GM18498 (cell line): ENCODE data around the gene PTGES.

Source experiments
- ATAC-seq: cut with Tn5 transposase; IDR thresholded peaks from one replicate; pipeline ENCODE4 v1.9.1; 2021; ENCODE audit warnings: mild to moderate bottlenecking, moderate library complexity; ENCODE audit not compliant: unreplicated experiment

Gene PTGES

GRCh38 chr9:129720865-129721545 lies 31.8 kb downstream of the PTGES start:
- ATAC-seq = no peak

GRCh38 chr9:129720181-129720864 lies 32.5 kb downstream of the PTGES start:
- ATAC-seq = no peak

DNA sequence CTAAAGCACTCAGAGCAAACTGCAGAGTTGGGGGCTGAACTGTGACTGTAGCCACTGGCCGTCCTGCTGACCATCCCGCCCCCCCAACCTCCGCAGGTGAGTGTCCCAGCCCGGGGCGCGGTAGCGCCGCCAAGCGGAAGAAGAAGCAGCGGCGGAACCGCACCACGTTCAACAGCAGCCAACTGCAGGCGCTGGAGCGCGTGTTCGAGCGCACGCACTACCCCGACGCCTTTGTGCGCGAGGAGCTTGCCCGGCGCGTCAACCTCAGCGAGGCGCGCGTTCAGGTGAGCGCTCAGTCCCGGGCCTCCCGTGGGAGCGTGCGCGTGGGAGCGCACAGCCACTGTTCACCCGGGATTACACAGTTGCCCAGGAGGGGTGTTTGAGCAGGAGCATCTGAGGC lies 33.7 kb downstream of the PTGES start:
- no peak for ATAC-seq

GRCh38 chr9:129718647-129719046 lies 34.2 kb downstream of the PTGES start:
- no peak for ATAC-seq

DNA sequence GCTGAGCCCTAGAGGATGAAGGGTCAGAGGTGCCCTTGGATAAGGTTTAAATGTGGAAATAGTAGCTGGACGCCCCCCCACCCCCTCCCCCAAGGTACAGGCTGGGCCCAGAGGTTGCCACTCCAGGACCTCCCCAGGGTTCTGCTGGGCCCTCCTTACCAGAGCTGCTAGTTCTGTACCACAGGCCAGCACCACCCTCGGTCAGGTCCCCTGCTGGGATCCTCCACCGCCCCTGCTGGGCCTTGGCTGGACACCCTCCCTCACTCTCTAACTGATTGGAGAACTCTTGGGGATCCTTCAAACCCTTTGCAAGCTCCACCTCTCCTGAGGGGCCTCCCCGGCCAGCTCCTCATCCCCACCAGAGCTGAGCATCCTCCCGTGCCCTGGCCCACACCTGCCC lies 34.9 kb downstream of the PTGES start:
- no peak for ATAC-seq

DNA sequence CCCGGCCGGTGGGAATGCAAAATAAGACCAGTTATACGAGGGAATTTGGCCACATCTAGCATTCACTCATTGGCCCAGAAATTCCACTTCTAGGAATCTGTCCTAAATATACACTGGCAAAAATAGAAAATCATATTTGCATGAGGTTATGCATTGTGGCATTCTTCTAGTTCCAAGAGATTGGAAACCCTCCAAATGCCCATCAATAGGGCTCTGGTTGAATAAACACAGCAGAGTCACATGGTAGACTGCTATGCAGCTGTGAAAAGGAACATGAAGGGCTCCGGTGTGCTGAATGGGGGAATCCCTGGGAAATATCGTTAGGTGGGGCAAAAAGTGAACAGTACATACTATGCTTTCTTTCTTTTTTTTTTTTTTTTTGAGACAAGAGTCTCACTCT lies 36.8 kb downstream of the PTGES start:
- ATAC-seq = no peak

- no peak for ATAC-seq
Observed at GRCh38 chr9:129714511-129715061, 38.3 kb downstream of the PTGES start.

DNA sequence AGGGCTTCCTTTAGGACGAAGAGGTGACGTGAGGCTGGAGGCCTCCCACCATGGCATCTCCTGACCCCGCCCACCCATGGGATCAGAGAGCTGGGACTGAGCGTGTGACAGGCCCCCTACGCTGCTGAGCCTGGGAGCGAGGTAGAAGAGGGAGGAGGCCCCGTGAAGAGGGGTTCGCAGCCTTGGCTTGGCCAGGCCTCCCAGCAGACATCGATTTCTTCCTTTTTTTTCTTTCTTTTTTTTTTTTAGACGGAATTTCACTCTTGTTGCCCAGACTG lies 39.5 kb downstream of the PTGES start:
- ATAC-seq = no peak

- ATAC-seq = no peak
Observed at GRCh38 chr9:129712634-129713401, 40.0 kb downstream of the PTGES start.

- ATAC-seq = no peak
Observed at GRCh38 chr9:129710169-129710453, 42.7 kb downstream of the PTGES start.

GRCh38 chr9:129709438-129710168 lies 43.2 kb downstream of the PTGES start:
- no peak for ATAC-seq

DNA sequence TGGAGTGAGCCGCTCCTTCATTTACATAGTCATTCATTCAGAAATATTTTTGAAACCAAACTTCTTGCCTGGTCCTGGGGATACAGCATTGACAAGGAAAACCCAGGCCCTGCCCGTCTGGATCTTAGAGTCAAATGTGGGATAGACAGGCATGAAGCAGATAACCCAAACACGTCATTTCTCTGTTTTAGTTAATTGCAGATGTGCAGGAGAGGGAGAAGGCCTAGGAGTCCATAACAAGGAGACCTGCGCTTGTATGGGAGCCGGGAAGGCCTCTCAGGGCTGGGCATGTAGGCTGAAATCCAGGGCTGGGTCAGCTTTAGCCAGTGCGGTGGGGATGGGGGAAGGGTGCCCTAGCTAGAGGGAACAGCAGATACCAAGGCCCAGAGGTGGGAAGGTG lies 44.0 kb downstream of the PTGES start:
- ATAC-seq = no peak

GRCh38 chr9:129704807-129705206 lies 48.0 kb downstream of the PTGES start:
- no peak for ATAC-seq

DNA sequence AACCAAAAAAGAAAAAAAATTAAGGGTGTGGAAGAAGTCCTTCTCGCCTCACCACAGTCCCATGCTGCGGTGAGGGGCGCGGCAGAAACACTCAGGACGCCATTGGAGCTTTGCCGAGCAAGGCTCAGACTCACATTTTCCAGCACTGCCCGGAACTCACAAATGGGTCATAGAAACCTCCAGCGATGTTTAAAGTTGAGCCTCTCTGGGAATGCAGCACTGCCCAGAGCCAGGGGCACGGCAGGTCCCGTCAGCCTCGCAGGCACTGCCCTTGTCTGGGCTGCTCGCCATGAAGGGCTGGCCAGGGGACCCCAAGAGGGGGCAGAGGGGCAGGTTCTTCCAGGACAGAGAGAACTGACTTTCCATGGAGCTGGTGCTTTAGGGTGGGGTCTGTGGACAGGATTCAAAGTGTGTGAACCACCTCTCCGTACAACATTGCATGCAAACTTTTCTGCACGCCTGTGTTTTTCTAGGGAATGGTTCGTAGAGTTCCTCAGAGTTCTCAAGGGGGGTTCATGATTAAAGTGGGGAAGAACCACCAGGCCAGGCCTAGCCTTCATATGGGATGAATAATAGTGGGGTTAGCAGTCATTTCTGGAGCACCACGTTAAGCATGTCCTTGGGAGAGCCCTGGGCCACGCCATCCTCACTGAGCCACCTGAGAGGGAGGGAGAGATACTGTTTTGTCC lies 49.0 kb downstream of the PTGES start:
- ATAC-seq = no peak

DNA sequence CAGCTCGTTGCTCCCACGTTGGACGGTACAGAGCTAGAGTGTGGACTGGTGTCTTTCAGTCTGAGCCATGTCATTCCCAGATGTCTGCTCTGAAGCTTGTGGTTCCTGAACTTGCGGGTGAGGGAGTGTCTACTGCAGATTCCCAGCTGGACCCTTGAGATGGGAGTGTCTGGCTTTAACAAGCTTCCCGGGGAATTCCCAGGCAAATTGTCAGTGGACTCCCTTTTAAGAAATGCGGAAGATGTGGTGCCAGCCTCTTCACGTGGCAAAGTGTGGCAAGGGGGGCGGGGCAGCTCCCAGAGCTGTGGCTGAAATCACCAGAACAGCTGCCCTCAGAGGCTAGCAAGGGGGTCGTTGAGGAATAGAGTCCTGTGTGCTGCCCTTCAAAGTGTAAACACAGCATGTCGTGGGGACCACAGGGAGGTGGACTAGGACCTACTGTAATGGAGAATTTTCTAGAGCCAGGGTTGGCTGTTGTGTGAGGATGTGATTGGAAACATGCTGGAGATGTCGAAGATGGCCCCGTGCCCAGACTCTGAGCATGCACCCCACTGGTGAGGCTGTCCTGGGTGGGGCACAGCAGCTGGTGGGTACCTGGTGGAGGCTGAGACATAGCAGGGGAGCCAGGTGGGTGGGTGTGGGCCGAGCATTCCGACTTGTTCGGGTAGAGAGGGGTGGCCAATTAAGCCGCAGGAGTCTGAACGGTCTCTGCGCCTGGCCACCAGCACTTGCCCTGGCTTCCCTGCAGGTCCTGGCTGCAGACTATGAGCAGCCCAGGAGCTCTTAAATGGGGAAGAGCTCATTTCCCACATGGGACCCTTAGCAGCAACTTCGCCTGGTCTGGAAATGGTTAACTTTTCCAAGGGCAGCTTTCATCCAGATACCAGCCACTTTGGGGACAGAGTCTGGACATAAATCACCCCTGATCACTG lies 50.0 kb downstream of the PTGES start:
- no peak for ATAC-seq

GRCh38 chr9:129701549-129701948 lies 51.3 kb downstream of the PTGES start:
- ATAC-seq = no peak

- no peak for ATAC-seq
Observed at GRCh38 chr9:129701054-129701453, 51.8 kb downstream of the PTGES start.

DNA sequence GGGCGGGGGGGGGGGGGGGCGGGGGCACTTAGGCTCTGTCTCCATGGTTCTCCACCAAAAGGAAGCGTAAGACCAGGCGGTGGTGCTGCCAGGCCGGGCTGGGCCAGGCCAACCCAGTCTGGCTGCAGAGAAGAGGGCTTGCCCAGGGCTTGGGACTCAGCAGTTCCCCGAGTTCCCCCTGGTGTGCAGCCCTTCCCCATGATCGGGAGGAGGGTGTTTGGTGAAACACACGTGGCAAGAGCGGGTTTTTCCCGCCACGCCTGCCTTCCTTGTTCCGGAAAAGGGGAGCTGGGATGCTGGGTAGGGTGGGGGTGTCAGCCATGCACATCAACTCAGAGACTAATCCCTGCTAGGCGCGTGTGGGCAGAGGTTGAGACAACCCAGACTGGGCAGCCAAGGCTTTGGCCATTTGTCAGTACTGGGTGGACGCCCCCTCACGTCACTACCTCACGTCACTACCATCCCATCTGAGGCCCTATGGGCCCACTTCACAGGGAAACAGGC lies 54.5 kb downstream of the PTGES start:
- ATAC-seq = no peak

DNA sequence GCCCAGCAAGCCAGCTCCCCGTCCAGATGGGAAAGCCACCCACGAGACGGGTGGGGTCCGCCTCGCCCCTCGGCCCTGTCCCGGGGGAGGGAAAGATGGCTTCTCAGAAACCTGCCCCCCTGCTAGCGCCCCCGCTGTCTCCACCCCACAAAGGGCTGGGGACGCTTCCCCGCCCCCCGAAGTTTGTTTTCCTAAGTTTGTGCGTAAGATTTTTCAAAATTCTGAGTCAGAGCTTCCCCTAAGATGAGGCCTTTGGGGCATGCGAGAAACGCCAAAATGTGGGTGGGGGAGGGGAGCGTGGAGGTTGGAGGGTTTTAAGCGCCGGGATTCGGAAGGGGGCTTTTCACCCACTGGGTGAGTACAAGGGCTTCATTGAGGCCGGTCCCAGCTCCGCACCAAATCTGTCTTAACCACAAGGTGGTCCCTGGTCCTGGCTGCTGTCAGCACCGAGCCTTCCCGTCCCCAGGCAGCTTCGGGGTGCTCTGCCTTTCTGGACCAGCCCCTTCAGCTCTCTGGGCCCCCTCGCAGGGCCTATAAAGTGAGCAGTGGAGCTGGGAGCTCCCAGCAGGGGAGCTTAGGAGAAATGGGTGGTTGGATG lies 55.1 kb downstream of the PTGES start:
- no peak for ATAC-seq
